ENCODE measurements around the gene PSMA3. TPM values are rescaled to one million over a fixed set of nuclear protein-coding genes. Genes with fewer than 3 reads are reported as not detected.

Gene PSMA3
- total and polyA plus RNA-seq, 7 donors: 69.5 to 217 (median 112) TPM

- Histone ChIP-seq H3K27ac (peak overlapping the region; percentile 71 to 80 (median 76)), H3K36me3 (peaks cover 0 to 56% (median 22%) of the 10 kb centered on the region in 4 donors), H3K9me3 (no peaks in the 10 kb centered on the region), H3K4me3 (no peak overlapping the region), H3K27me3 (no peaks in the 10 kb centered on the region), H3K4me1 (peaks cover 0 to 42% (median 38%) of the 10 kb centered on the region in 4 donors)
- intact Hi-C loops (cut with DNase I): no loop called here
- WGBS, 2 donors: 42 to 68% methylated on average over 3 of the region's 3 CpGs
- TF ChIP-seq POLR2AphosphoS5 (IDR thresholded peaks at IDR 0.05) (no peak), EP300 (IDR thresholded peaks at IDR 0.05) (no peak), CTCF (IDR thresholded peaks at IDR 0.05) (no peak), POLR2A (IDR thresholded peaks at IDR 0.05) (no peak)
- DNase-seq: no peak
These were observed 37.3 kb downstream of the PSMA3 start for GRCh38 chr14:58281969-58282368.

DNA sequence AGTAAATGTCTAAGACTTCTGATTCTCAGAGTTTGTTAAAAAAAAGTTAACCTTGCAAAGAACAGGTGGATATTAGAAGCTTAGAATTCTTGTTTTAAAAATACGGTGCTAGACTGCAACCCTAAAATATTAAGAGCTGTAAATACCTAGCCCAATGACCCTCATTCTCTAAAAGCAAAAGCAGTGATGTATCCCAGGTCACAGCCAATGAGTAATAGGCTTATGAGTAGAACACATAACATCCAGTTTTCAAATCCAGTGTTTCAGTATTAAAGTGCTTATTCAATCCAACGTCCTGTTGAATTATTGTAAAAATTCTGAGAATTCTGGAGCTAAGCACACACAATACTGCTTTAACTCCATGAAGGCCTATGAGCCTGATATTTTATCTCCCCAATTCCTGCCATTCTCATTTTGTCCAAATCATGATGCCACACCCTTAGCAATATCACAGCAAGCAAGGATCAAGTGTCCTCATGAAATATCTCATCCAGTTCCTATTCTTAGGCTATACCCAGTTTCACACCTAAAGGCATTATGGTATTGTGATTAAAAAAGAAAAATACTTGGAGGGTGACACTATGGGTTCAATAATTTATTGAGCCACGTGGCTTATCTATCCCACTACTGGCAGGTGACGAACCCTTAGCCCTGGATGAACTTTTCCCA, 38.4 kb downstream of the PSMA3 start:
- no peak for DNase-seq
- H3K27me3 ChIP-seq: no peaks in the 10 kb centered on the region
- peak overlapping the region; percentile 21 to 80 (median 72) for H3K27ac ChIP-seq
- no peaks in the 10 kb centered on the region for H3K9me3 ChIP-seq
- H3K4me3 ChIP-seq: no peak overlapping the region
- intact Hi-C loops (cut with DNase I): no loop called here
- peaks cover 0 to 53% (median 18%) of the 10 kb centered on the region in 4 donors for H3K36me3 ChIP-seq
- TF ChIP-seq CTCF (IDR thresholded peaks at IDR 0.05) (no peak), POLR2A (IDR thresholded peaks at IDR 0.05) (no peak), EP300 (IDR thresholded peaks at IDR 0.05) (no peak), POLR2AphosphoS5 (IDR thresholded peaks at IDR 0.05) (no peak)
- peaks cover 0 to 42% (median 38%) of the 10 kb centered on the region in 4 donors for H3K4me1 ChIP-seq
- 69 to 79% methylated on average over 4 of the region's 4 CpGs for WGBS, 2 donors

- no peak for DNase-seq
- Histone ChIP-seq H3K4me1 (peaks cover 0 to 46% (median 38%) of the 10 kb centered on the region in 4 donors), H3K9me3 (no peaks in the 10 kb centered on the region), H3K27me3 (no peaks in the 10 kb centered on the region), H3K36me3 (peaks cover 0 to 51% (median 15%) of the 10 kb centered on the region in 4 donors), H3K4me3 (no peak overlapping the region), H3K27ac (peak overlapping the region in 1 of 4 donors; percentile 74)
- intact Hi-C loops (cut with DNase I): no loop called here
- TF ChIP-seq POLR2AphosphoS5 (IDR thresholded peaks at IDR 0.05) (no peak), EP300 (IDR thresholded peaks at IDR 0.05) (no peak), POLR2A (IDR thresholded peaks at IDR 0.05) (no peak)
These were observed 39.1 kb downstream of the PSMA3 start for GRCh38 chr14:58283730-58284129.

- Histone ChIP-seq H3K36me3 (peaks cover 0 to 57% (median 16%) of the 10 kb centered on the region in 4 donors), H3K4me1 (peaks cover 0 to 51% (median 41%) of the 10 kb centered on the region in 4 donors)
These were observed 40.5 kb downstream of the PSMA3 start for GRCh38 chr14:58285132-58285531.

More at GRCh38 chr14:58285132-58285531, 40.5 kb downstream of the PSMA3 start:
- intact Hi-C loops (cut with DNase I): no loop called here
- TF ChIP-seq POLR2A (IDR thresholded peaks at IDR 0.05) (no peak), POLR2AphosphoS5 (IDR thresholded peaks at IDR 0.05) (no peak), CTCF (IDR thresholded peaks at IDR 0.05) (no peak), EP300 (IDR thresholded peaks at IDR 0.05) (no peak)
- no peaks in the 10 kb centered on the region for H3K9me3 ChIP-seq
- 91 to 97% methylated on average over 4 of the region's 4 CpGs for WGBS, 2 donors
- no peak for DNase-seq
- no peak overlapping the region for H3K27ac ChIP-seq
- H3K4me3 ChIP-seq: no peak overlapping the region
- H3K27me3 ChIP-seq: no peaks in the 10 kb centered on the region
